Left ventricle myocardium inferior (tissue), 1 donor: ENCODE data around the gene MED16. TPM values are rescaled to one million over a fixed set of nuclear protein-coding genes. Genes with fewer than 3 reads are reported as not detected.

Experiments used
- DNase-seq: peaks from one replicate; pipeline ENCODE4 v3.0.0-alpha.2; 2020
- H3K27ac ChIP-seq: fragments of 200-600 bp; replicated peaks from 2 replicates; pipeline ENCODE4 v1.8.0; 2021
- H3K27me3 ChIP-seq: fragments of 200-600 bp; 2 replicates; pipeline ENCODE4 v1.8.0; 2021; ENCODE audit warnings: low read depth
- H3K36me3 ChIP-seq: fragments of 200-600 bp; 2 replicates; pipeline ENCODE4 v1.8.0; 2021
- H3K4me1 ChIP-seq: fragments of 200-600 bp; 2 replicates; pipeline ENCODE4 v1.8.0; 2021
- H3K4me3 ChIP-seq: fragments of 200-600 bp; 2 replicates; pipeline ENCODE4 v1.8.0; 2021; ENCODE audit warnings: mild to moderate bottlenecking, moderate library complexity
- H3K9me3 ChIP-seq: fragments of 200-600 bp; replicated peaks from 2 replicates; pipeline ENCODE4 v1.8.0; 2021
- intact Hi-C: fragments of 100-400 bp; cut with micrococcal nuclease; formaldehyde crosslinking; loops from one replicate; pipeline ENCODE4 v1.11.0; 2022
- total RNA-seq: library from RNA; stranded (reverse); fragmentation: NEBNext Ultra II Directional; extraction: Animal tissue kit (Norgen Biotek cat#: 25700); gene quantifications from one replicate; pipeline ENCODE4 v1.2.1, GENCODE V29; 2021
- TF ChIP-seq, protein P1 (sequence below): fragments of 200-600 bp; IDR thresholded peaks from 2 replicates; pipeline ENCODE4 v1.8.0; 2021; ENCODE audit warnings: antibody characterized with exemption, mild to moderate bottlenecking, borderline replicate concordance
- donor health status: DM: no; HTN: yes; CAD: no; lungs with severe emphysema.

The MED16 gene
- total RNA-seq, 1 donor from 2014 or later: 19.4 TPM

DNA sequence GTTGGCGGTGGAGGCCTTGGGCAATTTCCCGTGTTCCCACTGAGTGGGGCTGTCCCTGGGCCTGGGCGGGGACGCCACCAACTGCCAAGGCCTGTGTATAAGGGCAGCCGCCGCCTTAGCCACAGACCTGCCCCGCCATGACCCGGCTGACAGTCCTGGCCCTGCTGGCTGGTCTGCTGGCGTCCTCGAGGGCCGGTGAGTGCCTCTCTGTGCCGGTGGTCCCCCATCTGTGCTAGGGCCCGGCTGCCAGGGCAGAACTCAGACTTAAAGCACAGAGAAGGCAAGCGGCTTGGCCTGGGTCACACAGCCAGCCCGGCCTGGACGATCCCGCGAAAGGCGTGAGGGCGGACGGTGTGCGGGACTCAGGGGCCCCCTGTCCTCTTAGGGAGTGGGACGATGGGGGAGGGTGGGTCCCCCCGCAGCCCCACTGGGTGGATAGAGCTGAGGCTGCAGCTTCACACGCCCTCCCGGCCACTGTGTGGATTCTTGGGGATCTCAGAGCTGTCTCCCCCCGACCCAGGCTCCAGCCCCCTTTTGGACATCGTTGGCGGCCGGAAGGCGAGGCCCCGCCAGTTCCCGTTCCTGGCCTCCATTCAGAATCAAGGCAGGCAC, 65.2 kb downstream of the MED16 start, which contains the start of gene AZU1:
AZU1 (plus strand) TSS at position 128 of the 612 bp plus-strand sequence; CDS start at position 138, 10 bp downstream.
- H3K4me1 ChIP-seq: no peaks in the 10 kb centered on the region
- intact Hi-C loops: no loop called here
- no peaks in the 10 kb centered on the region for H3K36me3 ChIP-seq
- H3K9me3 ChIP-seq: no peaks in the 10 kb centered on the region
- TF ChIP-seq, protein P1, sequence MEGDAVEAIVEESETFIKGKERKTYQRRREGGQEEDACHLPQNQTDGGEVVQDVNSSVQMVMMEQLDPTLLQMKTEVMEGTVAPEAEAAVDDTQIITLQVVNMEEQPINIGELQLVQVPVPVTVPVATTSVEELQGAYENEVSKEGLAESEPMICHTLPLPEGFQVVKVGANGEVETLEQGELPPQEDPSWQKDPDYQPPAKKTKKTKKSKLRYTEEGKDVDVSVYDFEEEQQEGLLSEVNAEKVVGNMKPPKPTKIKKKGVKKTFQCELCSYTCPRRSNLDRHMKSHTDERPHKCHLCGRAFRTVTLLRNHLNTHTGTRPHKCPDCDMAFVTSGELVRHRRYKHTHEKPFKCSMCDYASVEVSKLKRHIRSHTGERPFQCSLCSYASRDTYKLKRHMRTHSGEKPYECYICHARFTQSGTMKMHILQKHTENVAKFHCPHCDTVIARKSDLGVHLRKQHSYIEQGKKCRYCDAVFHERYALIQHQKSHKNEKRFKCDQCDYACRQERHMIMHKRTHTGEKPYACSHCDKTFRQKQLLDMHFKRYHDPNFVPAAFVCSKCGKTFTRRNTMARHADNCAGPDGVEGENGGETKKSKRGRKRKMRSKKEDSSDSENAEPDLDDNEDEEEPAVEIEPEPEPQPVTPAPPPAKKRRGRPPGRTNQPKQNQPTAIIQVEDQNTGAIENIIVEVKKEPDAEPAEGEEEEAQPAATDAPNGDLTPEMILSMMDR: no peak
- H3K4me3 ChIP-seq: no peak within 1 kb of the TSS
- DNase-seq: no peak
- H3K27me3 ChIP-seq: peaks cover 62% of the 10 kb centered on the region
- no peak within 1 kb of the TSS for H3K27ac ChIP-seq

DNA sequence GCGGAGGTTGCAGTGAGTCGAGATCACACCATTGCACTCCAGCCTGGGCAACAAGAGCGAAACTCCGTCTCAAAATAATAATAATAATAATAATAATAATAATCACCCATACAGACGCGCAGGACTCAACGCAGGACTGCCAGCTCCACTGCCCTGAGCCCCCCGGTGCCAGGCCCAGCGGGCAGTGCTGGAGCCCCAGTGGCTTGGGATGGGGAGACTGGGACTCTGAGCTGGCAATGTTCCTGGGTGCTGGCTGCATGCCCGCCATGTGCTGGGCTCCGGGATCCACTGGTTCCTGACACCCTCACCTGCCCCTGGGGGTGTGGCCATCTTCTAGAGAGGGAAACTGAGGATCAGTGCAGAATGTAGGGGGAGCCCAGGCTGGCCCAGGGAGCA, 65.7 kb downstream of the MED16 start:
- no peaks in the 10 kb centered on the region for H3K36me3 ChIP-seq
- peaks cover 64% of the 10 kb centered on the region for H3K27me3 ChIP-seq
- TF ChIP-seq, protein P1: no peak
- DNase-seq: no peak
- H3K9me3 ChIP-seq: no peaks in the 10 kb centered on the region
- no peak overlapping the region for H3K4me3 ChIP-seq
- peaks cover 3% of the 10 kb centered on the region for H3K4me1 ChIP-seq
- intact Hi-C loops: no loop called here
- no peak overlapping the region for H3K27ac ChIP-seq

GRCh38 chr19:825897-826644, 66.9 kb downstream of the MED16 start:
- Histone ChIP-seq H3K27ac (no peak overlapping the region), H3K36me3 (no peaks in the 10 kb centered on the region), H3K27me3 (peaks cover 64% of the 10 kb centered on the region), H3K4me3 (no peak overlapping the region), H3K4me1 (peaks cover 15% of the 10 kb centered on the region), H3K9me3 (no peaks in the 10 kb centered on the region)
- no peak for DNase-seq
- TF ChIP-seq, protein P1: no peak
- intact Hi-C loops: no loop called here

DNA sequence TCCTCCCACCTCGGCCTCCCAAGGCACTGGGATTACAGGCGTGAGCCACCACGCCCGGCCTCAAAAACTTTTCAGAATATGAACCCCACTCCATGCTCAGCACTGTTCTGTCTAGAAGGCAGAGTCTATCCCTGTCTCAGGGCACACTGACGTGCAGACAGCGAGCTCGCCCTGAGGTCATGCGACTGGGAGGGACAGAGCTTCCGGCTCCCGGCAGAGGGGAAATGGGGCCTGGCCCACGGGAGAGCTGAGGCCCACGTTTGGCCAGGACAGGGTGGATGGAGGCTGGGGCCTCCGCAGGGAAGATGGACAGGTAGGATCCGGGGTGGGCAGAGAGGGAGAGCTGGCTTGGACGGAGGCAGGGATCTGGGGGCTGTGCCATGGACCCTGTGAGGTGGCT, 68.1 kb downstream of the MED16 start:
- Histone ChIP-seq H3K9me3 (no peaks in the 10 kb centered on the region), H3K4me3 (no peak overlapping the region), H3K4me1 (peaks cover 15% of the 10 kb centered on the region), H3K27ac (no peak overlapping the region), H3K36me3 (no peaks in the 10 kb centered on the region), H3K27me3 (peaks cover 53% of the 10 kb centered on the region)
- intact Hi-C loops: no loop called here
- DNase-seq: no peak
- TF ChIP-seq, protein P1: no peak

GRCh38 chr19:823565-824121, 69.3 kb downstream of the MED16 start:
- Histone ChIP-seq H3K27ac (no peak overlapping the region), H3K9me3 (no peaks in the 10 kb centered on the region), H3K27me3 (peaks cover 45% of the 10 kb centered on the region), H3K36me3 (no peaks in the 10 kb centered on the region), H3K4me3 (no peak overlapping the region), H3K4me1 (peaks cover 15% of the 10 kb centered on the region)
- intact Hi-C loops: no loop called here
- DNase-seq: no peak
- TF ChIP-seq, protein P1: no peak
